ENCODE results near the gene PGAP3.

PGAP3 gene

GRCh38 chr17:39659279-39660010 is 28.4 kb downstream of the PGAP3 start:
- DNase-seq (ENCODE audit: low read depth) = no peak

GRCh38 chr17:39658760-39659159 is 29.1 kb downstream of the PGAP3 start:
- no peak for DNase-seq (ENCODE audit: low read depth)

- DNase-seq (ENCODE audit: low read depth) = no peak
Observed at GRCh38 chr17:39658346-39658745, 29.5 kb downstream of the PGAP3 start.

GRCh38 chr17:39655105-39655504 is 32.8 kb downstream of the PGAP3 start:
- DNase-seq (ENCODE audit: low read depth) = no peak

GRCh38 chr17:39653662-39654331 is 34.1 kb downstream of the PGAP3 start:
- DNase-seq (ENCODE audit: low read depth) = peak; percentile 66

- DNase-seq (ENCODE audit: low read depth) = no peak
Observed at GRCh38 chr17:39653316-39653661, 34.6 kb downstream of the PGAP3 start.

GRCh38 chr17:39652587-39653315 is 35.1 kb downstream of the PGAP3 start:
- DNase-seq (ENCODE audit: low read depth) = no peak

GRCh38 chr17:39651923-39652586 is 35.8 kb downstream of the PGAP3 start:
- DNase-seq (ENCODE audit: low read depth) = no peak

- DNase-seq (ENCODE audit: low read depth) = no peak
Observed at GRCh38 chr17:39650121-39650579, 37.7 kb downstream of the PGAP3 start.

GRCh38 chr17:39648616-39649366 is 39.1 kb downstream of the PGAP3 start:
- no peak for DNase-seq (ENCODE audit: low read depth)

GRCh38 chr17:39647256-39647655 is 40.6 kb downstream of the PGAP3 start:
- DNase-seq (ENCODE audit: low read depth) = no peak

GRCh38 chr17:39643271-39643670 is 44.6 kb downstream of the PGAP3 start:
- no peak for DNase-seq (ENCODE audit: low read depth)

- no peak for DNase-seq (ENCODE audit: low read depth)
Observed at GRCh38 chr17:39642291-39643074, 45.4 kb downstream of the PGAP3 start.

GRCh38 chr17:39641883-39642282 is 46.0 kb downstream of the PGAP3 start:
- no peak for DNase-seq (ENCODE audit: low read depth)

- DNase-seq (ENCODE audit: low read depth) = no peak
Observed at GRCh38 chr17:39641097-39641496, 46.8 kb downstream of the PGAP3 start.

GRCh38 chr17:39640591-39641031 is 47.2 kb downstream of the PGAP3 start:
- DNase-seq (ENCODE audit: low read depth) = no peak

- DNase-seq (ENCODE audit: low read depth) = no peak
Observed at GRCh38 chr17:39639566-39640458, 48.0 kb downstream of the PGAP3 start.

GRCh38 chr17:39639043-39639442 is 48.8 kb downstream of the PGAP3 start:
- DNase-seq (ENCODE audit: low read depth) = no peak

GRCh38 chr17:39638317-39638716 is 49.5 kb downstream of the PGAP3 start:
- DNase-seq (ENCODE audit: low read depth) = no peak
